HepG2 (cell line): ENCODE data around the gene STATH. TPM values are rescaled to one million over a fixed set of nuclear protein-coding genes. Genes with fewer than 3 reads are reported as not detected.

ENCODE experiments used
- ELF4 ChIP-seq: sonication (generic); formaldehyde crosslinking; IDR thresholded peaks from 2 replicates; pipeline ENCODE4 v1.5.0; 2020; ENCODE audit warnings: missing genetic modification reagents, mild to moderate bottlenecking, moderate library complexity, borderline replicate concordance
- FOXC1 ChIP-seq: sonication (generic); formaldehyde crosslinking; IDR thresholded peaks from 2 replicates; pipeline ENCODE4 v1.8.0; 2022; ENCODE audit warnings: mild to moderate bottlenecking, missing genetic modification reagents, borderline replicate concordance
- HOXA3 ChIP-seq: sonication (generic); formaldehyde crosslinking; IDR thresholded peaks from 2 replicates; pipeline ENCODE4 v1.5.0; 2020; ENCODE audit warnings: missing genetic modification reagents
- MBNL3 ChIP-seq: fragments of 250-450 bp; sonication (Bioruptor Pico); conservative IDR thresholded peaks from 2 replicates; pipeline ENCODE4 v1.8.0; 2022; ENCODE audit warnings: mild to moderate bottlenecking, inconsistent platforms
- SRSF9 ChIP-seq: fragments of 200-400 bp; formaldehyde crosslinking; IDR thresholded peaks from 2 replicates; pipeline ENCODE4 v1.6.1; 2018; ENCODE audit warnings: borderline replicate concordance, mild to moderate bottlenecking, low read depth, low read length; ENCODE audit not compliant: insufficient read depth, poor library complexity, severe bottlenecking
- ZNF207 ChIP-seq: fragments of 450-650 bp; IDR thresholded peaks from 2 replicates; pipeline ENCODE4 v1.6.1; 2016; ENCODE audit warnings: antibody characterized with exemption, borderline replicate concordance
- ZNF484 ChIP-seq: sonication (generic); formaldehyde crosslinking; IDR thresholded peaks from 2 replicates; pipeline ENCODE4 v1.5.1; 2020; ENCODE audit warnings: mild to moderate bottlenecking, low read depth, missing genetic modification reagents, borderline replicate concordance
- ZNF556 ChIP-seq: sonication (generic); formaldehyde crosslinking; IDR thresholded peaks from 2 replicates; pipeline ENCODE4 v1.4.0; 2020; ENCODE audit warnings: mild to moderate bottlenecking, missing genetic modification reagents, borderline replicate concordance
- polyA plus RNA-seq, 8 experiments: library from polyadenylated mRNA; depleted of rRNA in 3 of 8; stranded (reverse) in 7 of 8; unstranded in 1 of 8; fragments of >200 nt; fragmentation: Illumina TruSeq in 4 of 8; extraction: Trizol in 4 of 8; gene quantifications; 2 replicates each; pipeline versions ENCODE4 v1.2.1 to v1.2.3, GENCODE V29; 2011 to 2016; ENCODE audit warnings: low read depth in 4 of 8, missing spikeins in 1 of 8, mixed read lengths in 1 of 8; ENCODE audit not compliant: insufficient read depth in 1 of 8
- total RNA-seq, 5 experiments: library from RNA; depleted of rRNA; stranded (reverse); fragments of >200 nt; fragmentation: Illumina TruSeq; extraction: Trizol; gene quantifications; 2 replicates each; pipeline ENCODE4 v1.2.3, GENCODE V29; 2016; ENCODE audit warnings: low read depth in 1 of 5
- TF ChIP-seq, protein P1 (sequence below), 2 experiments: fragments of 450-650 bp in 1 of 2; sonication (generic) in 1 of 2; formaldehyde crosslinking; IDR thresholded peaks; 2 replicates each; pipeline versions ENCODE4 v1.5.0 to v1.8.0; 2020 to 2022; ENCODE audit warnings: mild to moderate bottlenecking in 1 of 2, missing genetic modification reagents in 1 of 2
- TF ChIP-seq, protein P2 (sequence below): sonication (generic); formaldehyde crosslinking; IDR thresholded peaks from 2 replicates; pipeline ENCODE4 v1.5.1; 2020; ENCODE audit warnings: mild to moderate bottlenecking, missing genetic modification reagents, moderate library complexity
- TF ChIP-seq, protein P3 (sequence below): IDR thresholded peaks from 2 replicates; pipeline ENCODE4 v1.4.0; 2020; ENCODE audit warnings: mild to moderate bottlenecking, missing genetic modification reagents
- TF ChIP-seq, protein P4 (sequence below): sonication (generic); formaldehyde crosslinking; IDR thresholded peaks from 2 replicates; pipeline ENCODE4 v1.5.1; 2020; ENCODE audit warnings: mild to moderate bottlenecking, missing genetic modification reagents, moderate library complexity
- TF ChIP-seq, protein P5 (sequence below): sonication (generic); formaldehyde crosslinking; IDR thresholded peaks from 2 replicates; pipeline ENCODE4 v1.5.0; 2020; ENCODE audit warnings: missing genetic modification reagents
- TF ChIP-seq, protein P6 (sequence below): sonication (generic); formaldehyde crosslinking; IDR thresholded peaks from 2 replicates; pipeline ENCODE4 v1.5.1; 2020; ENCODE audit warnings: missing genetic modification reagents, mild to moderate bottlenecking, borderline replicate concordance

The STATH gene
- total and polyA plus RNA-seq, 2 of the 13 experiments (the other 11 are each of a cell fraction or from before 2014, with no cell fraction given) = not detected

DNA sequence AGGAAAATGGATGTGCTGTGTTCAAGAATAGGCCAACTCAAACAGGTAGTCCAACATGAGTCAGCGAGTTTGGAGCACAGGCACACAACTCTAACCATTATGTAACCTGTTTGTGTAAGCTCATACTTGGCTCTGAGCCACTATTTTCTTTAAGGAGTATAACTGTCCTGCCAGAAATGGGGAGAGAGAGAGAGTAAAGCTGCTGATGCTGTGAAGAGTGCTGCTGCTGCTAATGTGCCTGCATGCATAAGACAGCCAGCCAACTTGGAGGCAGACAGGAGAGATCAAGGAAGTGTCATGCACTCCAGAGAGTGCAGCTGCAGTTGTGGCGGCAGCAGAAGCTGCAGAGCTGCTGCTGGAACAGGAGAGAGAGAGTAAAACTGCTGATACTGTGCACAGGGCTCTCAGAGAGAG lies 11.7 kb upstream of the STATH start (continued):
- TF ChIP-seq, protein P1, sequence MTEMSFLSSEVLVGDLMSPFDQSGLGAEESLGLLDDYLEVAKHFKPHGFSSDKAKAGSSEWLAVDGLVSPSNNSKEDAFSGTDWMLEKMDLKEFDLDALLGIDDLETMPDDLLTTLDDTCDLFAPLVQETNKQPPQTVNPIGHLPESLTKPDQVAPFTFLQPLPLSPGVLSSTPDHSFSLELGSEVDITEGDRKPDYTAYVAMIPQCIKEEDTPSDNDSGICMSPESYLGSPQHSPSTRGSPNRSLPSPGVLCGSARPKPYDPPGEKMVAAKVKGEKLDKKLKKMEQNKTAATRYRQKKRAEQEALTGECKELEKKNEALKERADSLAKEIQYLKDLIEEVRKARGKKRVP (CRISPR knock-in tag; IDR thresholded peaks at IDR 0.05) = no peak
- TF ChIP-seq ELF4 (CRISPR knock-in tag) (no peak), SRSF9 (no peak), ZNF556 (no peak; the same call in 1 of the 2 replicates), MBNL3 (CRISPR knock-in tag) (no peak), HOXA3 (CRISPR knock-in tag) (peak; percentile 26; the same call in 1 of the 2 replicates), FOXC1 (CRISPR knock-in tag) (no peak), ZNF484 (no peak), ZNF207 (no peak)
- TF ChIP-seq, protein P2, sequence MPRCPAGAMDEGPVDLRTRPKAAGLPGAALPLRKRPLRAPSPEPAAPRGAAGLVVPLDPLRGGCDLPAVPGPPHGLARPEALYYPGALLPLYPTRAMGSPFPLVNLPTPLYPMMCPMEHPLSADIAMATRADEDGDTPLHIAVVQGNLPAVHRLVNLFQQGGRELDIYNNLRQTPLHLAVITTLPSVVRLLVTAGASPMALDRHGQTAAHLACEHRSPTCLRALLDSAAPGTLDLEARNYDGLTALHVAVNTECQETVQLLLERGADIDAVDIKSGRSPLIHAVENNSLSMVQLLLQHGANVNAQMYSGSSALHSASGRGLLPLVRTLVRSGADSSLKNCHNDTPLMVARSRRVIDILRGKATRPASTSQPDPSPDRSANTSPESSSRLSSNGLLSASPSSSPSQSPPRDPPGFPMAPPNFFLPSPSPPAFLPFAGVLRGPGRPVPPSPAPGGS (CRISPR knock-in tag) = no peak
- TF ChIP-seq, protein P3, sequence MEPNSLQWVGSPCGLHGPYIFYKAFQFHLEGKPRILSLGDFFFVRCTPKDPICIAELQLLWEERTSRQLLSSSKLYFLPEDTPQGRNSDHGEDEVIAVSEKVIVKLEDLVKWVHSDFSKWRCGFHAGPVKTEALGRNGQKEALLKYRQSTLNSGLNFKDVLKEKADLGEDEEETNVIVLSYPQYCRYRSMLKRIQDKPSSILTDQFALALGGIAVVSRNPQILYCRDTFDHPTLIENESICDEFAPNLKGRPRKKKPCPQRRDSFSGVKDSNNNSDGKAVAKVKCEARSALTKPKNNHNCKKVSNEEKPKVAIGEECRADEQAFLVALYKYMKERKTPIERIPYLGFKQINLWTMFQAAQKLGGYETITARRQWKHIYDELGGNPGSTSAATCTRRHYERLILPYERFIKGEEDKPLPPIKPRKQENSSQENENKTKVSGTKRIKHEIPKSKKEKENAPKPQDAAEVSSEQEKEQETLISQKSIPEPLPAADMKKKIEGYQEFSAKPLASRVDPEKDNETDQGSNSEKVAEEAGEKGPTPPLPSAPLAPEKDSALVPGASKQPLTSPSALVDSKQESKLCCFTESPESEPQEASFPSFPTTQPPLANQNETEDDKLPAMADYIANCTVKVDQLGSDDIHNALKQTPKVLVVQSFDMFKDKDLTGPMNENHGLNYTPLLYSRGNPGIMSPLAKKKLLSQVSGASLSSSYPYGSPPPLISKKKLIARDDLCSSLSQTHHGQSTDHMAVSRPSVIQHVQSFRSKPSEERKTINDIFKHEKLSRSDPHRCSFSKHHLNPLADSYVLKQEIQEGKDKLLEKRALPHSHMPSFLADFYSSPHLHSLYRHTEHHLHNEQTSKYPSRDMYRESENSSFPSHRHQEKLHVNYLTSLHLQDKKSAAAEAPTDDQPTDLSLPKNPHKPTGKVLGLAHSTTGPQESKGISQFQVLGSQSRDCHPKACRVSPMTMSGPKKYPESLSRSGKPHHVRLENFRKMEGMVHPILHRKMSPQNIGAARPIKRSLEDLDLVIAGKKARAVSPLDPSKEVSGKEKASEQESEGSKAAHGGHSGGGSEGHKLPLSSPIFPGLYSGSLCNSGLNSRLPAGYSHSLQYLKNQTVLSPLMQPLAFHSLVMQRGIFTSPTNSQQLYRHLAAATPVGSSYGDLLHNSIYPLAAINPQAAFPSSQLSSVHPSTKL (CRISPR knock-in tag) = peak; percentile 88
- TF ChIP-seq, protein P4, sequence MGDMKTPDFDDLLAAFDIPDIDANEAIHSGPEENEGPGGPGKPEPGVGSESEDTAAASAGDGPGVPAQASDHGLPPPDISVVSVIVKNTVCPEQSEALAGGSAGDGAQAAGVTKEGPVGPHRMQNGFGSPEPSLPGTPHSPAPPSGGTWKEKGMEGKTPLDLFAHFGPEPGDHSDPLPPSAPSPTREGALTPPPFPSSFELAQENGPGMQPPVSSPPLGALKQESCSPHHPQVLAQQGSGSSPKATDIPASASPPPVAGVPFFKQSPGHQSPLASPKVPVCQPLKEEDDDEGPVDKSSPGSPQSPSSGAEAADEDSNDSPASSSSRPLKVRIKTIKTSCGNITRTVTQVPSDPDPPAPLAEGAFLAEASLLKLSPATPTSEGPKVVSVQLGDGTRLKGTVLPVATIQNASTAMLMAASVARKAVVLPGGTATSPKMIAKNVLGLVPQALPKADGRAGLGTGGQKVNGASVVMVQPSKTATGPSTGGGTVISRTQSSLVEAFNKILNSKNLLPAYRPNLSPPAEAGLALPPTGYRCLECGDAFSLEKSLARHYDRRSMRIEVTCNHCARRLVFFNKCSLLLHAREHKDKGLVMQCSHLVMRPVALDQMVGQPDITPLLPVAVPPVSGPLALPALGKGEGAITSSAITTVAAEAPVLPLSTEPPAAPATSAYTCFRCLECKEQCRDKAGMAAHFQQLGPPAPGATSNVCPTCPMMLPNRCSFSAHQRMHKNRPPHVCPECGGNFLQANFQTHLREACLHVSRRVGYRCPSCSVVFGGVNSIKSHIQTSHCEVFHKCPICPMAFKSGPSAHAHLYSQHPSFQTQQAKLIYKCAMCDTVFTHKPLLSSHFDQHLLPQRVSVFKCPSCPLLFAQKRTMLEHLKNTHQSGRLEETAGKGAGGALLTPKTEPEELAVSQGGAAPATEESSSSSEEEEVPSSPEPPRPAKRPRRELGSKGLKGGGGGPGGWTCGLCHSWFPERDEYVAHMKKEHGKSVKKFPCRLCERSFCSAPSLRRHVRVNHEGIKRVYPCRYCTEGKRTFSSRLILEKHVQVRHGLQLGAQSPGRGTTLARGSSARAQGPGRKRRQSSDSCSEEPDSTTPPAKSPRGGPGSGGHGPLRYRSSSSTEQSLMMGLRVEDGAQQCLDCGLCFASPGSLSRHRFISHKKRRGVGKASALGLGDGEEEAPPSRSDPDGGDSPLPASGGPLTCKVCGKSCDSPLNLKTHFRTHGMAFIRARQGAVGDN = peak; percentile 17; the same call in 1 of the 2 replicates
- TF ChIP-seq, protein P5, sequence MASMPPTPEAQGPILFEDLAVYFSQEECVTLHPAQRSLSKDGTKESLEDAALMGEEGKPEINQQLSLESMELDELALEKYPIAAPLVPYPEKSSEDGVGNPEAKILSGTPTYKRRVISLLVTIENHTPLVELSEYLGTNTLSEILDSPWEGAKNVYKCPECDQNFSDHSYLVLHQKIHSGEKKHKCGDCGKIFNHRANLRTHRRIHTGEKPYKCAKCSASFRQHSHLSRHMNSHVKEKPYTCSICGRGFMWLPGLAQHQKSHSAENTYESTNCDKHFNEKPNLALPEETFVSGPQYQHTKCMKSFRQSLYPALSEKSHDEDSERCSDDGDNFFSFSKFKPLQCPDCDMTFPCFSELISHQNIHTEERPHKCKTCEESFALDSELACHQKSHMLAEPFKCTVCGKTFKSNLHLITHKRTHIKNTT (CRISPR knock-in tag) = no peak
- TF ChIP-seq, protein P6, sequence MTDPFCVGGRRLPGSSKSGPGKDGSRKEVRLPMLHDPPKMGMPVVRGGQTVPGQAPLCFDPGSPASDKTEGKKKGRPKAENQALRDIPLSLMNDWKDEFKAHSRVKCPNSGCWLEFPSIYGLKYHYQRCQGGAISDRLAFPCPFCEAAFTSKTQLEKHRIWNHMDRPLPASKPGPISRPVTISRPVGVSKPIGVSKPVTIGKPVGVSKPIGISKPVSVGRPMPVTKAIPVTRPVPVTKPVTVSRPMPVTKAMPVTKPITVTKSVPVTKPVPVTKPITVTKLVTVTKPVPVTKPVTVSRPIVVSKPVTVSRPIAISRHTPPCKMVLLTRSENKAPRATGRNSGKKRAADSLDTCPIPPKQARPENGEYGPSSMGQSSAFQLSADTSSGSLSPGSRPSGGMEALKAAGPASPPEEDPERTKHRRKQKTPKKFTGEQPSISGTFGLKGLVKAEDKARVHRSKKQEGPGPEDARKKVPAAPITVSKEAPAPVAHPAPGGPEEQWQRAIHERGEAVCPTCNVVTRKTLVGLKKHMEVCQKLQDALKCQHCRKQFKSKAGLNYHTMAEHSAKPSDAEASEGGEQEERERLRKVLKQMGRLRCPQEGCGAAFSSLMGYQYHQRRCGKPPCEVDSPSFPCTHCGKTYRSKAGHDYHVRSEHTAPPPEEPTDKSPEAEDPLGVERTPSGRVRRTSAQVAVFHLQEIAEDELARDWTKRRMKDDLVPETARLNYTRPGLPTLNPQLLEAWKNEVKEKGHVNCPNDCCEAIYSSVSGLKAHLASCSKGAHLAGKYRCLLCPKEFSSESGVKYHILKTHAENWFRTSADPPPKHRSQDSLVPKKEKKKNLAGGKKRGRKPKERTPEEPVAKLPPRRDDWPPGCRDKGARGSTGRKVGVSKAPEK (CRISPR knock-in tag) = no peak
